T-helper 2 cell treated with Interferon-gamma antibody and Interleukin-4, amounts not matched to agents 5 μg/mL and 100 μg/mL, for 36 hours (primary cell): Measurements from ENCODE around the gene HDDC2.
A peak's percentile ranks its signal among the peaks of the same experiment; 100 is the strongest.

Source experiments
- DNase-seq: peaks from one replicate; pipeline ENCODE4 v3.0.0; 2021; ENCODE audit warnings: low spot score
- H3K27ac Mint-ChIP-seq: one replicate; pipeline ENCODE4 v1.8.0; 2021; ENCODE audit warnings: mild to moderate bottlenecking, mixed read lengths
- H3K27me3 Mint-ChIP-seq: one replicate; pipeline ENCODE4 v1.8.0; 2021; ENCODE audit warnings: low read depth, mixed read lengths
- H3K36me3 Mint-ChIP-seq: one replicate; pipeline ENCODE4 v1.8.0; 2021; ENCODE audit warnings: low read depth, mixed read lengths
- H3K4me1 Mint-ChIP-seq: one replicate; pipeline ENCODE4 v1.8.0; 2021; ENCODE audit warnings: low read depth, mixed read lengths
- H3K4me3 Mint-ChIP-seq: one replicate; pipeline ENCODE4 v1.8.0; 2022; ENCODE audit warnings: mild to moderate bottlenecking, moderate library complexity, mixed read lengths
- H3K9me3 Mint-ChIP-seq: one replicate; pipeline ENCODE4 v1.8.0; 2021; ENCODE audit warnings: mixed read lengths

The HDDC2 gene, protein sequence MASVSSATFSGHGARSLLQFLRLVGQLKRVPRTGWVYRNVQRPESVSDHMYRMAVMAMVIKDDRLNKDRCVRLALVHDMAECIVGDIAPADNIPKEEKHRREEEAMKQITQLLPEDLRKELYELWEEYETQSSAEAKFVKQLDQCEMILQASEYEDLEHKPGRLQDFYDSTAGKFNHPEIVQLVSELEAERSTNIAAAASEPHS

DNA sequence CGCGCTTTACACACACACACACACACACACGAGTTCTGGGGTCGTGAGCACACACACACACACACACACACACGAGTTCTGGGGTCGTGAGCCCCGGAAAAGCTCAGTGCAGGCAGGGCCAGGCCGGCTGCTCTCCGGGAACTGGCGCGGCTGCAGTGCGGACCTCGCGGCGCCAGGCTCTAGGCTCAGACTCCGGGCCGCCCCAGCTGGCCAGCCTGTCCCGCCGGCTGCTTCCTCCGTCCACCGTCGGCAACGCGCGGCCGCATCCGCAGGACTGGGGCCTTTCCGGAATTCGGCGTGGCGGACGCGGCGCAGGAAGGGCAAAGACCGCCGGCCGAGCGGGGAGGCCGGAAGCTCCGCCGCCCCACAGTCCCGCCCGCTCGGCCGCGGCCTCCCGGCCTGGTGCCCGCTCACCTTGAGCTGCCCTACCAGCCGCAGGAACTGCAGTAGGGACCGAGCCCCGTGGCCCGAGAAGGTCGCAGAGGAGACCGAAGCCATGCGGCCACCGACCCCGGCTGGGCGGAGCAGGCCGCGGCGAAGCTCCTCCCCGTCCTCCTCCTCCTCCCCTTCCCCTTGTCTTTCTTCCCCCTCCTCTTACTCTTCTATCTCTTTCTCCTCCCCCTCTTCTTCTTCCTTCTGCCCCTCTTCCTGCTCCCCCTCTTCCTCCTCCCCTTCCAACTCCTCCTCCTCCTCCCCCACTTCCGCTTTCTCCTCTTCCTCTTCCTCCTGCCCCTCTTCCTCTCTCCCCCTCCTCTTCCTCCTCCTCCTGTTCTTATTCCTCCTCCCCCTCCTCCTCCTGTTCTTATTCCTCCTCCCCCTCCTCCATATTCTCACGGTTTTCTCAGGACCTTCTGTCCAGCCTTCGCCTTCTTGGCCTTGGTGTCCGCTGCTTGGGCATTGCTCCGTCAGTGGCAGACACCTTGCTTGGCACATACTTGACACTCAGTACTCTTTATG is at the start of gene HDDC2:
Gene HDDC2, minus strand, starts transcription at position 533 of the 957 bp plus-strand sequence. Its CDS starts 35 bp downstream, at position 498.
- H3K27me3 Mint-ChIP-seq = peaks cover 31% of the 10 kb centered on the region
- H3K27ac Mint-ChIP-seq = peak within 1 kb of the TSS; percentile 90
- peak; percentile 52 for DNase-seq
- peaks cover 31% of the 10 kb centered on the region for H3K36me3 Mint-ChIP-seq
- H3K4me3 Mint-ChIP-seq = peak within 1 kb of the TSS; percentile 89
- peaks cover 31% of the 10 kb centered on the region for H3K4me1 Mint-ChIP-seq
- H3K9me3 Mint-ChIP-seq = no peaks in the 10 kb centered on the region

DNA sequence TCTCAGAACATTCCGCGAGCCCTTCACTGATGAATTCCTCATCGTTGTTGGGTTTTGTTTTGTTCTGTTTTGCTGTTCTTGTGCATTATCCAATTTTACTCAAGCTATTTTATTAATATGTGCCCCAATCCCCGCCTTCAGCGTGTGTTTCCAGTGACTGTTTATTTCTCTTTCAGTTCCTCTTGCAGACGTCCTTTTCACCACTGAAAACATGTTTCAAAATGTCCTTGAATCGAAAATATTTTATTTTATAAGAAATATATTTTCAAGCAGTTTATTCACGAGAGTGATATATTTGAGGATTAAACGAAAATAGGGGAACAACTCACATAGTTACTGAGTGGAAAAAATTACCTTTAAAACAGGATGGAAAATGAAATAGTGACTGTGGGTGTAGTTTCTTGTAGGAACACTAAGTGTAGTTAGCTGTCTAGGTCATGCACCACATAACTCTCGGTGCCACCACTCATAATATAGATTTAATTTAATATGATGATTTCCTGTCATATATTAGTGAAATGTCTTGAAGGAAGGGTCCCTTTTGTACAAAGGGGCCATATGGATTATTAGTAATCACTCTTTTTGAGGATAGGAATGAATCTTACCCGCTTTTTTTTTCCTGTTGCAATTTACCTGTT is 45.3 kb upstream of the HDDC2 start:
- Mint-ChIP-seq H3K4me1 (no peaks in the 10 kb centered on the region), H3K36me3 (no peaks in the 10 kb centered on the region), H3K27me3 (peaks cover 8% of the 10 kb centered on the region), H3K9me3 (no peaks in the 10 kb centered on the region), H3K27ac (no peak overlapping the region), H3K4me3 (no peak overlapping the region)
- DNase-seq = no peak

- H3K27me3 Mint-ChIP-seq = peaks cover 8% of the 10 kb centered on the region
Measured at GRCh38 chr6:125346201-125346925, 44.6 kb upstream of the HDDC2 start.

DNA sequence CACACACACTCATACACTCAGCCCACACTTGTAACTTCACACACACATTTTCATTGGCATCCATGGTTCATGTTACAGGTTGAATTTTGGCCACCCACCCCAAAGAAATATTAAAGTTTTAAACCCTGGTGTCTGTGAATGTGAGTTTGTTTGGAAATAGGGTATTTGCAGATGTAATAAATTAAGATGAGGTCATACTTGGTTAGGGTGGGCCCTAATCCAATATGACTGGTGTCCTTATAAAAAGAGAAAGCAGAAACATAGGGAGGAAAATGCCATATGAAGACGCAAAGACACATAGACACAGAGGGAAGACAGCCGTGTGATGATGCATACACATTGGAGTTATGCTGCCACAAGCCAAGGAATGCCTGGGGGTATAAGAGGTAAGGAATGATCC is 39.7 kb upstream of the HDDC2 start:
- Mint-ChIP-seq H3K36me3 (no peaks in the 10 kb centered on the region), H3K4me3 (no peak overlapping the region), H3K27ac (no peak overlapping the region), H3K9me3 (no peaks in the 10 kb centered on the region), H3K27me3 (no peaks in the 10 kb centered on the region), H3K4me1 (no peaks in the 10 kb centered on the region)
- no peak for DNase-seq

More at GRCh38 chr6:125346201-125346925, 44.6 kb upstream of the HDDC2 start:
- no peaks in the 10 kb centered on the region for H3K36me3 Mint-ChIP-seq
- no peaks in the 10 kb centered on the region for H3K9me3 Mint-ChIP-seq
- H3K4me1 Mint-ChIP-seq = no peaks in the 10 kb centered on the region
- DNase-seq = no peak
- H3K27ac Mint-ChIP-seq = no peak overlapping the region
- H3K4me3 Mint-ChIP-seq = peak overlapping the region; percentile 4

- Mint-ChIP-seq H3K4me1 (no peaks in the 10 kb centered on the region), H3K9me3 (no peaks in the 10 kb centered on the region), H3K36me3 (no peaks in the 10 kb centered on the region), H3K27me3 (peaks cover 2% of the 10 kb centered on the region), H3K27ac (no peak overlapping the region), H3K4me3 (no peak overlapping the region)
- DNase-seq = no peak
Measured at GRCh38 chr6:125340991-125341390, 39.2 kb upstream of the HDDC2 start.

- Mint-ChIP-seq H3K9me3 (no peaks in the 10 kb centered on the region), H3K27ac (no peak overlapping the region), H3K27me3 (peaks cover 8% of the 10 kb centered on the region), H3K4me1 (no peaks in the 10 kb centered on the region), H3K4me3 (no peak overlapping the region), H3K36me3 (no peaks in the 10 kb centered on the region)
- DNase-seq = no peak
Measured at GRCh38 chr6:125340175-125340835, 38.5 kb upstream of the HDDC2 start.

GRCh38 chr6:125339653-125340052 is 37.9 kb upstream of the HDDC2 start:
- no peak overlapping the region for H3K27ac Mint-ChIP-seq
- DNase-seq = no peak
- no peak overlapping the region for H3K4me3 Mint-ChIP-seq
- H3K27me3 Mint-ChIP-seq = peaks cover 10% of the 10 kb centered on the region
- H3K4me1 Mint-ChIP-seq = no peaks in the 10 kb centered on the region
- no peaks in the 10 kb centered on the region for H3K9me3 Mint-ChIP-seq
- H3K36me3 Mint-ChIP-seq = no peaks in the 10 kb centered on the region

DNA sequence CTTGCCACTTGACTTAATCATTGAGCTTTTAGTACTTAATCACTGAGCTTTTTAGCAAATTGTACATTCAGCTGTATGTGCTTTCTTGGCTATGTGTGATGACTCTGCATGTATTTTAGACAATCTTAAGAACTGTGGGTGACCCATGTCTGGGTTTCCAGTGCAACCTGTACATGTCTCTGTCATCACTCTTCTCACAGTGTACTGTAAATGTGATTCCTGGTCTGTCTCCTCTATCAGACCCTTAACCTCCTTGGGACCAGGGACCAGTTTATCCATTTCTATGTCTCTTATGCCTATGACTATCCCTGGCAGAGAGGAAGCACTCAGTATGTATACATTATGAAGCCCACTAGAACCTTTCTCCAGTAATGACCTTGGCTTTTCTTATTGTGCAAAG is 36.6 kb upstream of the HDDC2 start:
- H3K36me3 Mint-ChIP-seq = no peaks in the 10 kb centered on the region
- H3K27me3 Mint-ChIP-seq = peaks cover 10% of the 10 kb centered on the region
- H3K4me1 Mint-ChIP-seq = no peaks in the 10 kb centered on the region
- H3K27ac Mint-ChIP-seq = no peak overlapping the region
- DNase-seq = no peak
- H3K4me3 Mint-ChIP-seq = no peak overlapping the region
- H3K9me3 Mint-ChIP-seq = no peaks in the 10 kb centered on the region

GRCh38 chr6:125337706-125338105 is 35.9 kb upstream of the HDDC2 start:
- H3K4me1 Mint-ChIP-seq = no peaks in the 10 kb centered on the region
- H3K27ac Mint-ChIP-seq = no peak overlapping the region
- H3K27me3 Mint-ChIP-seq = peaks cover 14% of the 10 kb centered on the region
- DNase-seq = no peak
- no peaks in the 10 kb centered on the region for H3K36me3 Mint-ChIP-seq
- H3K4me3 Mint-ChIP-seq = no peak overlapping the region
- H3K9me3 Mint-ChIP-seq = no peaks in the 10 kb centered on the region

DNA sequence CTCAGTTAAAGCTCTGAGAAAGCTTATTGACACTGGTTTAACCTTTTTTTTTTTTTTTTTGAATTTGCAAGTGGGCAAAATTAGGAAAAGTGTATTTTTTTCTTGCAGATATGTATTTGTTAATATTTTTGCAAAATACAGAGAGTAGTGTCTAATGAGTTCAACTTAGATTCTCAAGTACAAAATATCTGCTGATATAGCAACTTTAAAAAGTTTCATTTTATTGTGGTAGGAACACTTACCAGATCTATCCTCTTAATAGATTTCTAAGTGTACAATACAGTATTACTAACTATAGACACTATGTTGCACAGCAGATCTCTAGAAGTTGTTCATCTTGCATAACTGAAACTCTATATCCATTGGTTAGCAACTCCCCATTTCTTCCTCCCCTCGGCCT is 30.9 kb upstream of the HDDC2 start:
- Mint-ChIP-seq H3K27me3 (peaks cover 33% of the 10 kb centered on the region), H3K9me3 (no peaks in the 10 kb centered on the region)

GRCh38 chr6:125325586-125325985 is 23.8 kb upstream of the HDDC2 start:
- no peak for DNase-seq
- Mint-ChIP-seq H3K4me1 (no peaks in the 10 kb centered on the region), H3K9me3 (no peaks in the 10 kb centered on the region), H3K27ac (no peak overlapping the region), H3K4me3 (no peak overlapping the region), H3K36me3 (no peaks in the 10 kb centered on the region), H3K27me3 (peaks cover 18% of the 10 kb centered on the region)

More for the DNA sequence above, 30.9 kb upstream of the HDDC2 start:
- no peaks in the 10 kb centered on the region for H3K4me1 Mint-ChIP-seq
- no peak for DNase-seq
- no peak overlapping the region for H3K27ac Mint-ChIP-seq
- no peaks in the 10 kb centered on the region for H3K36me3 Mint-ChIP-seq
- no peak overlapping the region for H3K4me3 Mint-ChIP-seq

- H3K9me3 Mint-ChIP-seq = no peaks in the 10 kb centered on the region
- DNase-seq = no peak
- no peak overlapping the region for H3K4me3 Mint-ChIP-seq
- no peaks in the 10 kb centered on the region for H3K4me1 Mint-ChIP-seq
- H3K27me3 Mint-ChIP-seq = peaks cover 6% of the 10 kb centered on the region
- H3K27ac Mint-ChIP-seq = no peak overlapping the region
- H3K36me3 Mint-ChIP-seq = no peaks in the 10 kb centered on the region
Measured at GRCh38 chr6:125323376-125323775, 21.6 kb upstream of the HDDC2 start.

- H3K9me3 Mint-ChIP-seq = no peaks in the 10 kb centered on the region
- no peaks in the 10 kb centered on the region for H3K36me3 Mint-ChIP-seq
- H3K4me1 Mint-ChIP-seq = no peaks in the 10 kb centered on the region
- H3K4me3 Mint-ChIP-seq = no peak overlapping the region
- H3K27ac Mint-ChIP-seq = no peak overlapping the region
- H3K27me3 Mint-ChIP-seq = peaks cover 10% of the 10 kb centered on the region
- no peak for DNase-seq
Measured at GRCh38 chr6:125316621-125317020, 14.9 kb upstream of the HDDC2 start.
